ENCODE data around the gene WDFY3.

The WDFY3 gene

DNA sequence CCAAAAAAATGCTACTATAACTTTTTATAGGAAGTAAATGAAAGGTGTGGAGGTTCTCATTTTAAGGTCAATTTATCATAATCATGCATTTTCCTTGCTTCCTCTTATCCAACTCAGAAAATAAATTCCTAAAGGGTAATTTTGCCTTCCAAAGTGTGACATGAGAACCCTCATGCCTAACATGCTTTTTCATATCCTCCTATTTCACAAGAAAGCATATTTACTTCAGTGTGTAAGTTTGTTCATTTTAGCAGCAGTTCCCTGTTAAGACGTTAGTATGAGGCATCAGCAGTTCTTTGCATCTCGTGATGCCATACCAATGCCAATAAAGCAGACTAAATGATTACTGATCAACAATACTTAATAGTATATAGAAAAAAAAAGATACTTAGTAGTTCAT lies 18.4 kb downstream of the WDFY3 start:
- DNase-seq (ENCODE audit: extremely low spot score) = no peak
- POLR2A ChIA-PET = no interaction called here
- CTCF ChIA-PET = no interaction called here
- no peak for TF ChIP-seq ARNT (IDR thresholded peaks at IDR 0.05)
- no peak for TF ChIP-seq NFRKB (IDR thresholded peaks at IDR 0.05)
- TF ChIP-seq CTBP1 (IDR thresholded peaks at IDR 0.05; ENCODE audit: borderline replicate concordance) = no peak
- no peak for TF ChIP-seq FOXA1 (IDR thresholded peaks at IDR 0.05)
- TF ChIP-seq ZNF384 (IDR thresholded peaks at IDR 0.05) = no peak
- TF ChIP-seq HDGF (IDR thresholded peaks at IDR 0.05; ENCODE audit: borderline replicate concordance) = no peak
- no peak for TF ChIP-seq TARDBP (IDR thresholded peaks at IDR 0.05)
- TF ChIP-seq LEF1 (IDR thresholded peaks at IDR 0.05; ENCODE audit: borderline replicate concordance) = no peak

DNA sequence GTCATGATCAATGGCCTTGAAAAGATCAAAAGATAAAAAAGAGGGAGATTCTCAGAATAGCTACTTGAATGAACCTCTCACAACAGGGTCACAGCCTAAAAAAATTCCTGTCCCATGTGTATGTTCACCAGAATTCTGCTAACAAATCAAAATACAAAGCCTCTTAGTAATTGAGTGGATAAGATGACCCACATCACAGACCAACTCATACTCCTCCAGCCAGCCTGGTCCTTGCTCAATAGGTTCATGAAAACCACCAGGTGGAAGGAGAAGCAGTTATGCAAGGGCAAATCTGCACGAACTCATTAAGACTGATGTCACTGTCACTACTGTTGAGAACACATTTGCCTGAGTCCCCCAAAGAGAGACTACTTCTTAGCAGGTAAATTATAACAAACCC lies 21.5 kb downstream of the WDFY3 start:
- no peak for DNase-seq (ENCODE audit: extremely low spot score)
- TF ChIP-seq ELF4 (IDR thresholded peaks at IDR 0.05) = no peak
- POLR2A ChIA-PET = no interaction called here
- CTCF ChIA-PET = no interaction called here

- ChIA-PET CTCF (no interaction called here), POLR2A (no interaction called here)
- DNase-seq (ENCODE audit: extremely low spot score) = no peak
- TF ChIP-seq ZNF384 (IDR thresholded peaks at IDR 0.05) (no peak), LEF1 (IDR thresholded peaks at IDR 0.05; ENCODE audit: borderline replicate concordance) (no peak)
These were observed 25.5 kb downstream of the WDFY3 start for GRCh38 chr4:84940960-84941359.

DNA sequence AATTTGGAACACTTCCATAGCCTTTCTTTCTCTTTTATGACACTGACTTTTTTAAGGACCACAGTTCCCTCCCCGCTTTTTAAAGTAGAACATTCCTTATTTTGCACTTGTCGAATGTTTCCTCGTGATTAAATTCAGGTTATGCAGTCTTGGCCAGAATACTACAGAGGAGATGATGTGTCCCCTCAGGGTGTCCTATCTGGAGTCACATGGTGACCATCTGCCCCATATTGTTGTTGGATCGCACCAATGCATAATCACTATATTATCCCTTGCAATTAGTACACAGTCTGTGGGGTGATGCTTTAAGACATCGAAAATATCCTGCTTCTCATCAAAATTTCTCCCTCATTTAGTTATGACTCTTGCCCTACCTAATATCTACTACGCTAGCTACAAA lies 27.4 kb downstream of the WDFY3 start:
- TF ChIP-seq ARNT (IDR thresholded peaks at IDR 0.05) = no peak
- TF ChIP-seq, protein P1, sequence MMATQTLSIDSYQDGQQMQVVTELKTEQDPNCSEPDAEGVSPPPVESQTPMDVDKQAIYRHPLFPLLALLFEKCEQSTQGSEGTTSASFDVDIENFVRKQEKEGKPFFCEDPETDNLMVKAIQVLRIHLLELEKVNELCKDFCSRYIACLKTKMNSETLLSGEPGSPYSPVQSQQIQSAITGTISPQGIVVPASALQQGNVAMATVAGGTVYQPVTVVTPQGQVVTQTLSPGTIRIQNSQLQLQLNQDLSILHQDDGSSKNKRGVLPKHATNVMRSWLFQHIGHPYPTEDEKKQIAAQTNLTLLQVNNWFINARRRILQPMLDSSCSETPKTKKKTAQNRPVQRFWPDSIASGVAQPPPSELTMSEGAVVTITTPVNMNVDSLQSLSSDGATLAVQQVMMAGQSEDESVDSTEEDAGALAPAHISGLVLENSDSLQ (IDR thresholded peaks at IDR 0.05) = no peak
- TF ChIP-seq L3MBTL2 (conservative IDR thresholded peaks at IDR 0.05) = no peak
- no peak for TF ChIP-seq BHLHE40 (IDR thresholded peaks at IDR 0.05; ENCODE audit: borderline replicate concordance)
- no peak for TF ChIP-seq SP1 (IDR thresholded peaks at IDR 0.05)
- TF ChIP-seq TARDBP (IDR thresholded peaks at IDR 0.05) = no peak
- TF ChIP-seq FOXK2 (IDR thresholded peaks at IDR 0.05) = no peak
- TF ChIP-seq NFRKB (IDR thresholded peaks at IDR 0.05) = no peak
- no peak for TF ChIP-seq ZNF384 (IDR thresholded peaks at IDR 0.05)
- no peak for TF ChIP-seq FOXM1 (IDR thresholded peaks at IDR 0.05; ENCODE audit: borderline replicate concordance)
- no peak for TF ChIP-seq SUZ12 (IDR thresholded peaks at IDR 0.05)
- TF ChIP-seq ELF4 (IDR thresholded peaks at IDR 0.05) = no peak
- no peak for TF ChIP-seq FOXA1 (IDR thresholded peaks at IDR 0.05)
- TF ChIP-seq HDGF (IDR thresholded peaks at IDR 0.05; ENCODE audit: borderline replicate concordance) = no peak
- no peak for TF ChIP-seq LEF1 (IDR thresholded peaks at IDR 0.05; ENCODE audit: borderline replicate concordance)
- ChIA-PET CTCF (no interaction called here), POLR2A (no interaction called here)
- no peak for DNase-seq (ENCODE audit: extremely low spot score)

DNA sequence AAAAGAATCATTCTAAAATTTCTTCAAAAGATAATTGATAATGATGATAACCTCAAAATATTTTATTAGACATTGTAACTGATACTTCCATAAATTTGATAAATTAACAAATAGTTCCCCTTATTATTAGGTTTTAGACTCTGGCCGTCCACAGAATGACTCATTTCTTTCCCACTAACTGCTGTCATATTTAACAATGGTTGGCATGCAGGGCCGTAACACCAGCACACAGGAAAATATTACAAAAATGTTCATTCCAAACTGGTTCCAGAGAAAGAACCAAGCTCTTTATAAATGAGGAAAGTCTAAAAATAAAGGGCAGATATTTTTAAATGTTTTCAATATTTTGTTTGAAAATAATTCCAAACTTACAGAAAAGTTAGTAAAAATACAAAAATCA lies 28.2 kb downstream of the WDFY3 start:
- no peak for TF ChIP-seq ELF4 (IDR thresholded peaks at IDR 0.05)
- no peak for TF ChIP-seq BHLHE40 (IDR thresholded peaks at IDR 0.05; ENCODE audit: borderline replicate concordance)
- TF ChIP-seq SUZ12 (IDR thresholded peaks at IDR 0.05) = no peak
- TF ChIP-seq NFRKB (IDR thresholded peaks at IDR 0.05) = no peak
- TF ChIP-seq FOXM1 (IDR thresholded peaks at IDR 0.05; ENCODE audit: borderline replicate concordance) = no peak
- TF ChIP-seq FOXA1 (IDR thresholded peaks at IDR 0.05) = no peak
- no peak for TF ChIP-seq HDGF (IDR thresholded peaks at IDR 0.05; ENCODE audit: borderline replicate concordance)
- TF ChIP-seq SP1 (IDR thresholded peaks at IDR 0.05) = no peak
- TF ChIP-seq, protein P1 (IDR thresholded peaks at IDR 0.05) = no peak
- TF ChIP-seq CTBP1 (IDR thresholded peaks at IDR 0.05; ENCODE audit: borderline replicate concordance) = no peak
- TF ChIP-seq L3MBTL2 (conservative IDR thresholded peaks at IDR 0.05) = no peak
- no peak for TF ChIP-seq FOXK2 (IDR thresholded peaks at IDR 0.05)
- no peak for TF ChIP-seq ARNT (IDR thresholded peaks at IDR 0.05)
- TF ChIP-seq ZNF384 (IDR thresholded peaks at IDR 0.05) = no peak
- TF ChIP-seq TARDBP (IDR thresholded peaks at IDR 0.05) = no peak
- TF ChIP-seq LEF1 (IDR thresholded peaks at IDR 0.05; ENCODE audit: borderline replicate concordance) = no peak
- no peak for DNase-seq (ENCODE audit: extremely low spot score)
- CTCF ChIA-PET = no interaction called here
- POLR2A ChIA-PET = interaction anchor here (0.8 kb wide), 1 partner anchor 28 kb away, joined by 3 read pairs; the partner anchor contains the start of gene WDFY3

DNA sequence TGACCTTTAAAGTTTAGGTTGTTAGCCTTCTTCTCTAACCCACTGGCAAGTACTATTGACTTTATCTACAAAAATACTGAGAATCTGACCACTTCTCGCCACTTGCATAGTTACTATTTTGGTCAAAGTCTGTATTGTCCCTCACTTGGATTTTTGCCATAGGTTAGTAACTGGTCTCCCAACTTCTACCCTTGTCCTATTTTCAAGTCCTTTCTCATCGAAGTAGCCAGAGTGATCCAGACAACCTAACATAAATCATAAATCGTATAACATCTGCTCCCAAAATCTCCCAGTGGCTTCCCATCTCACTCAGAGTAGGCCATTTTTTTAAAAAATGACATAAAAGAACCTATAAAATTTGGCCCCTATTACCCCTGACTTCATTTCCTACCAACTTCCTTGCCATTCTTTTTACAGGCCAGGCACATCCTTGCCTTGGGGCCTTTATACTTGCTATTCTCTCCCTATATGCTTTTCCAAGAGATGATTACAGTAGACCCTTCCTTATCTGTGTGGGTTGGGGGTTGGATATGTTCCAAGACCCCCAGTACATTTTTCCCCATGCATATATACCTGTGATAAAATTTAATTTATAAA lies 29.0 kb downstream of the WDFY3 start:
- TF ChIP-seq HDGF (IDR thresholded peaks at IDR 0.05; ENCODE audit: borderline replicate concordance) (no peak), BHLHE40 (IDR thresholded peaks at IDR 0.05; ENCODE audit: borderline replicate concordance) (no peak), CTBP1 (IDR thresholded peaks at IDR 0.05; ENCODE audit: borderline replicate concordance) (no peak), LEF1 (IDR thresholded peaks at IDR 0.05; ENCODE audit: borderline replicate concordance) (no peak), ARNT (IDR thresholded peaks at IDR 0.05) (no peak), TARDBP (IDR thresholded peaks at IDR 0.05) (no peak), SUZ12 (IDR thresholded peaks at IDR 0.05) (no peak), NFRKB (IDR thresholded peaks at IDR 0.05) (no peak), ELF4 (IDR thresholded peaks at IDR 0.05) (no peak), FOXM1 (IDR thresholded peaks at IDR 0.05; ENCODE audit: borderline replicate concordance) (no peak), FOXA1 (IDR thresholded peaks at IDR 0.05) (no peak), L3MBTL2 (conservative IDR thresholded peaks at IDR 0.05) (no peak), SP1 (IDR thresholded peaks at IDR 0.05) (no peak), ZNF384 (IDR thresholded peaks at IDR 0.05) (no peak)
- TF ChIP-seq, protein P1 (IDR thresholded peaks at IDR 0.05) = no peak
- CTCF ChIA-PET = no interaction called here
- POLR2A ChIA-PET = no interaction called here
- no peak for DNase-seq (ENCODE audit: extremely low spot score)

GRCh38 chr4:84936123-84936522 lies 30.4 kb downstream of the WDFY3 start:
- TF ChIP-seq FOXK2 (IDR thresholded peaks at IDR 0.05) (no peak), HDGF (IDR thresholded peaks at IDR 0.05; ENCODE audit: borderline replicate concordance) (no peak), ELF4 (IDR thresholded peaks at IDR 0.05) (no peak), SUZ12 (IDR thresholded peaks at IDR 0.05) (no peak), FOXM1 (IDR thresholded peaks at IDR 0.05; ENCODE audit: borderline replicate concordance) (no peak), ARNT (IDR thresholded peaks at IDR 0.05) (no peak), FOXA1 (IDR thresholded peaks at IDR 0.05) (no peak), L3MBTL2 (conservative IDR thresholded peaks at IDR 0.05) (no peak), BHLHE40 (IDR thresholded peaks at IDR 0.05; ENCODE audit: borderline replicate concordance) (no peak), LEF1 (IDR thresholded peaks at IDR 0.05; ENCODE audit: borderline replicate concordance) (no peak), NFRKB (IDR thresholded peaks at IDR 0.05) (no peak)
- TF ChIP-seq, protein P1 (IDR thresholded peaks at IDR 0.05) = no peak
- POLR2A ChIA-PET = no interaction called here
- no peak for DNase-seq (ENCODE audit: extremely low spot score)
- CTCF ChIA-PET = no interaction called here
